ENCODE data around the gene ATG7.

- TF ChIP-seq CTCF (optimal IDR thresholded peaks at IDR 0.05 in 1 of 3, IDR thresholded peaks at IDR 0.05 in 1 of 3, conservative IDR thresholded peaks at IDR 0.05 in 1 of 3; ENCODE audit: extremely low read depth in 1 of 3, insufficient read depth in 2 of 3, low read length in 3 of 3) (no peak), EZH2 (IDR thresholded peaks at IDR 0.05; ENCODE audit: low read length) (no peak)
These were observed 117.4 kb downstream of the ATG7 start for GRCh38 chr3:11389386-11390268.

Data from keratinocyte (primary cell).